Thoracic aorta (tissue), 2 donors: ENCODE data around the gene ANKRD49. TPM values are rescaled to one million over a fixed set of nuclear protein-coding genes. Genes with fewer than 3 reads are reported as not detected.
A peak's percentile ranks its signal among the peaks of the same experiment; 100 is the strongest.

Experiments
- ATAC-seq: fragments of 150-250 bp; one replicate; pipeline ENCODE4 v1.8.0; 2017; ENCODE audit warnings: low read depth; ENCODE audit not compliant: insufficient number of reproducible peaks, low FRiP score
- DNase-seq: peaks from one replicate; pipeline ENCODE4 v3.0.0-alpha.2; 2020; ENCODE audit warnings: low spot score
- H3K27ac ChIP-seq, 2 donors: fragments of 200-600 bp; sonication (generic); 1 replicate in 1 of 2; 2 replicates in 1 of 2; pipeline ENCODE4 v1.5.1; 2016; ENCODE audit warnings: mild to moderate bottlenecking in 2 of 2, moderate library complexity in 2 of 2
- H3K27me3 ChIP-seq: fragments of 200-600 bp; sonication (generic); replicated peaks from 2 replicates; pipeline ENCODE4 v1.6.0; 2016; ENCODE audit warnings: mild to moderate bottlenecking; ENCODE audit not compliant: insufficient read depth
- H3K36me3 ChIP-seq: fragments of 200-600 bp; sonication (generic); one replicate; pipeline ENCODE4 v1.5.1; 2016
- H3K4me1 ChIP-seq, 2 donors: fragments of 200-600 bp; sonication (generic); 1 replicate in 1 of 2; 2 replicates in 1 of 2; pipeline versions ENCODE4 v1.5.1 to v1.6.0; 2016; ENCODE audit warnings: low read depth in 2 of 2, mild to moderate bottlenecking in 1 of 2; ENCODE audit not compliant: control insufficient read depth in 1 of 2
- H3K4me3 ChIP-seq: fragments of 200-600 bp; sonication (generic); 2 replicates; pipeline ENCODE4 v1.5.1; 2016; ENCODE audit warnings: mild to moderate bottlenecking
- H3K9me3 ChIP-seq: fragments of 200-600 bp; sonication (generic); 2 replicates; pipeline ENCODE4 v1.5.1; 2016
- total RNA-seq, 2 donors: library from RNA; depleted of rRNA; stranded (reverse); fragments of >200 nt; gene quantifications; one replicate each; pipeline versions ENCODE4 v1.1.0 to v1.2.3, GENCODE V29; 2016
- TF ChIP-seq, protein P1 (sequence below): fragments of 200-600 bp; sonication (generic); IDR thresholded peaks from one replicate; pipeline ENCODE4 v1.5.1; 2019; ENCODE audit warnings: antibody characterized with exemption

The ANKRD49 gene, protein sequence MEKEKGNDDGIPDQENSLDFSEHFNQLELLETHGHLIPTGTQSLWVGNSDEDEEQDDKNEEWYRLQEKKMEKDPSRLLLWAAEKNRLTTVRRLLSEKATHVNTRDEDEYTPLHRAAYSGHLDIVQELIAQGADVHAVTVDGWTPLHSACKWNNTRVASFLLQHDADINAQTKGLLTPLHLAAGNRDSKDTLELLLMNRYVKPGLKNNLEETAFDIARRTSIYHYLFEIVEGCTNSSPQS
- total RNA-seq: 10 to 100 TPM; 18.8 to 20.8 TPM

GRCh38 chr11:94493281-94494125 lies at the start of gene ANKRD49, which contains the start of gene MRE11:
Gene ANKRD49, plus strand, starts transcription at chr11:94493984. Its CDS starts 2,710 bp downstream, at chr11:94496694.
Gene MRE11, minus strand, starts transcription at chr11:94493844. Its CDS starts 1,043 bp downstream, at chr11:94492801.
- peak; percentile 91 for DNase-seq
- H3K4me3 ChIP-seq: peak within 1 kb of the TSS; percentile 97
- no peaks in the 10 kb centered on the region for H3K9me3 ChIP-seq
- peaks cover 14% of the 10 kb centered on the region for H3K36me3 ChIP-seq
- peaks cover 13 to 33% of the 10 kb centered on the region in 2 donors for H3K4me1 ChIP-seq
- no peaks in the 10 kb centered on the region for H3K27me3 ChIP-seq
- peak within 1 kb of the TSS; percentile 78 to 82 for H3K27ac ChIP-seq
- TF ChIP-seq, protein P1, sequence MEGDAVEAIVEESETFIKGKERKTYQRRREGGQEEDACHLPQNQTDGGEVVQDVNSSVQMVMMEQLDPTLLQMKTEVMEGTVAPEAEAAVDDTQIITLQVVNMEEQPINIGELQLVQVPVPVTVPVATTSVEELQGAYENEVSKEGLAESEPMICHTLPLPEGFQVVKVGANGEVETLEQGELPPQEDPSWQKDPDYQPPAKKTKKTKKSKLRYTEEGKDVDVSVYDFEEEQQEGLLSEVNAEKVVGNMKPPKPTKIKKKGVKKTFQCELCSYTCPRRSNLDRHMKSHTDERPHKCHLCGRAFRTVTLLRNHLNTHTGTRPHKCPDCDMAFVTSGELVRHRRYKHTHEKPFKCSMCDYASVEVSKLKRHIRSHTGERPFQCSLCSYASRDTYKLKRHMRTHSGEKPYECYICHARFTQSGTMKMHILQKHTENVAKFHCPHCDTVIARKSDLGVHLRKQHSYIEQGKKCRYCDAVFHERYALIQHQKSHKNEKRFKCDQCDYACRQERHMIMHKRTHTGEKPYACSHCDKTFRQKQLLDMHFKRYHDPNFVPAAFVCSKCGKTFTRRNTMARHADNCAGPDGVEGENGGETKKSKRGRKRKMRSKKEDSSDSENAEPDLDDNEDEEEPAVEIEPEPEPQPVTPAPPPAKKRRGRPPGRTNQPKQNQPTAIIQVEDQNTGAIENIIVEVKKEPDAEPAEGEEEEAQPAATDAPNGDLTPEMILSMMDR: no peak
- peak; percentile 99 for ATAC-seq

DNA sequence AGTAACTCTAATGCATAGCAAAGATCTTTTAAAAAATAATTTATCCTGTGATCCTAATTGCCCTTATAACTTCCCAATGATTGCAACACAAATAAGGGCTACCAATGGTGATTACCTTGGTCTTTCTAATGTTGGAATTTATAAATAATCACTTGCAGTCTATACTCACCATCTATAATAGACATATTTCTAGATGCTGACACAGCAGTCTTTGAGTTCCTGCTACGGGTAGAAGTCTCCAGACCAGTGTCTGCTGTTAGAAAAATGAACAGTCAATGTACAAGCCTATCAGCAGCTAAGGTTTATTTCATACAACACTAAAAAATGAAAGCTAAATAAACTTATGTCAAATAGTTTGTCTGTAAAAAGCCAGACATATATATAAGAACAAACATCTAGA lies 48.1 kb upstream of the ANKRD49 start:
- H3K4me3 ChIP-seq: no peak overlapping the region
- H3K9me3 ChIP-seq: no peaks in the 10 kb centered on the region
- DNase-seq (no peak), ATAC-seq (no peak)
- H3K27ac ChIP-seq: no peak overlapping the region
- H3K4me1 ChIP-seq: no peaks in the 10 kb centered on the region
- TF ChIP-seq, protein P1: no peak
- peaks cover 17% of the 10 kb centered on the region for H3K36me3 ChIP-seq
- H3K27me3 ChIP-seq: no peaks in the 10 kb centered on the region

GRCh38 chr11:94447149-94447548 lies 46.6 kb upstream of the ANKRD49 start:
- no peak for DNase-seq
- Histone ChIP-seq H3K4me1 (no peaks in the 10 kb centered on the region), H3K9me3 (no peaks in the 10 kb centered on the region), H3K27ac (no peak overlapping the region), H3K36me3 (peaks cover 17% of the 10 kb centered on the region), H3K4me3 (no peak overlapping the region), H3K27me3 (no peaks in the 10 kb centered on the region)
- TF ChIP-seq, protein P1: no peak
- ATAC-seq: no peak

DNA sequence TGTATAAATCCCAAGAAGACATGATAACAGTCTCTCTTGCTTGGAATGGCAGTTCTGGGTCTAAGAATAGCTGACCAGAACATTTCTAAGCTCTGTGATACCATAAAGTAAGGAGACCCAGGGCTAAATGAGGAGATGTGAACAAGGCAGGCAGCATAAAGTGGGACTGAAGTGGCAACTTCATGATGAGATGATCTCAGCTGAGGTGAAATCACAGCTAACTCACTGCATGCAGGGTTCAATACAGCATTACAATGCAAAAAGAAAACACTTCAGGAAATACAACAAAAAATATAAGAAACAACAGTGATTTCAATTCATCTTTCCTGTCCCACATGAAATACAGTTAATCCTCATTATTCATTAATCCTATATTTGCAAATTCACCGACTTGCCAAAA lies 44.8 kb upstream of the ANKRD49 start:
- H3K36me3 ChIP-seq: peaks cover 17% of the 10 kb centered on the region
- DNase-seq: no peak
- H3K4me1 ChIP-seq: no peaks in the 10 kb centered on the region

DNA sequence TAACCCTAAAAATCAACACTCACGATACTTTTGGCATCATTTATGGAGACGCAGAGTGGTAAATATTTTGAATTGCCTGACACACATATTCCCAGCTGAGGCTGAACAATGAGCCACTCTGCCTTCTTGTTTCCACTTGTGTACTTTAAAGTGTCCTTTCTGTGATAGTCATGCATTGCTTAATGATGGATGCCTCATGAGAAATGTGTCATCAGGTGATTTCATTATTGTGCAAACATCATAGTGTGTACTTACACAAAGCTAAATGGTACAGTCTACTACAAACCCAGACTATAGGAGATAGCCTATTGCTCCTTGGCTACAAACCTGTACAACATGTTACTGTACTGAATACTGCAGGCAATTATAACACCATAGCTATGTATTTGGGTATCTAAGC lies 44.3 kb upstream of the ANKRD49 start:
- H3K4me1 ChIP-seq: no peaks in the 10 kb centered on the region
- H3K9me3 ChIP-seq: no peaks in the 10 kb centered on the region
- H3K27ac ChIP-seq: no peak overlapping the region
- TF ChIP-seq, protein P1: no peak
- ATAC-seq: no peak
- no peak for DNase-seq
- peaks cover 17% of the 10 kb centered on the region for H3K36me3 ChIP-seq
- no peaks in the 10 kb centered on the region for H3K27me3 ChIP-seq
- H3K4me3 ChIP-seq: no peak overlapping the region

More for the DNA sequence above, 44.8 kb upstream of the ANKRD49 start:
- H3K27me3 ChIP-seq: no peaks in the 10 kb centered on the region
- no peak for ATAC-seq
- TF ChIP-seq, protein P1: no peak
- H3K27ac ChIP-seq: no peak overlapping the region
- H3K4me3 ChIP-seq: no peak overlapping the region
- no peaks in the 10 kb centered on the region for H3K9me3 ChIP-seq
